Activated T-cell treated with anti-CD3 and anti-CD28 coated beads, Interleukin-2, amount 50 U/mL, for 4 hours (primary cell): Measurements from ENCODE around the gene DNM3. TPM values are rescaled to one million over a fixed set of nuclear protein-coding genes. Genes with fewer than 3 reads are reported as not detected.

ENCODE experiments used
- ATAC-seq, 2 donors: fragments of 200-7000 bp; cut with Tn5 transposase; one replicate each; pipeline ENCODE4 v1.10.0; 2021
- DNase-seq: peaks from one replicate; pipeline ENCODE4 v3.0.0-alpha.2; 2020
- H3K27me3 Mint-ChIP-seq: one replicate; pipeline ENCODE4 v1.8.0; 2021; ENCODE audit warnings: low read depth, mixed read lengths
- H3K36me3 Mint-ChIP-seq: one replicate; pipeline ENCODE4 v1.8.0; 2022; ENCODE audit warnings: mixed read lengths; ENCODE audit not compliant: insufficient read depth
- H3K4me1 Mint-ChIP-seq: one replicate; pipeline ENCODE4 v1.8.0; 2021; ENCODE audit warnings: low read depth, mixed read lengths
- H3K4me3 Mint-ChIP-seq: one replicate; pipeline ENCODE4 v1.8.0; 2021; ENCODE audit warnings: mild to moderate bottlenecking, moderate library complexity, mixed read lengths
- H3K9me3 Mint-ChIP-seq: one replicate; pipeline ENCODE4 v1.8.0; 2021; ENCODE audit warnings: mixed read lengths
- total RNA-seq, 3 donors: library from RNA; stranded (reverse); gene quantifications; one replicate each; pipeline ENCODE4 v1.2.1, GENCODE V29; 2021

The DNM3 gene
- total RNA-seq, 3 donors from 2014 or later, result 0.35 to 0.58 (median 0.38) TPM

DNA sequence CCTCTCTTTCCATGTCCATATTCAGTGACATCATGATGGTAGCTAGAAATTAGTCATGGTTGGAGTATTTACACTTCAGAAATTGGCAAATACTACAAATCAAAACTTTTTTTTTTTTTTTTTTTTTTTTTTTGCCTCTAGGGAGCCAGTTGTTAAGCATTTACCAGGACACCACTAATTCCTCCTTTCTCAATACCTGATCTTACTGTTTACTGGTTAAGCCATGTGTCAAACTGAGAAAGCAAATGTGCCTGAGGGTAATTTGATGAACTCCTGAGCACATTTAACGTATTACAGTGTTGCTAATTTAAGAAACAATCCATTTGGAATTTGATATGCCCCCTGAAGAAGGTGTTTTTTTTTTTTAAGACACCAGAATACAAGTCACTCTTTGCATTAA, 94.4 kb downstream of the DNM3 start:
- DNase-seq (no peak), ATAC-seq (no peak)
- H3K36me3 Mint-ChIP-seq, result no peaks in the 10 kb centered on the region
- no peak overlapping the region for H3K4me3 Mint-ChIP-seq
- H3K27me3 Mint-ChIP-seq, result no peaks in the 10 kb centered on the region
- no peaks in the 10 kb centered on the region for H3K9me3 Mint-ChIP-seq
- peaks cover 1% of the 10 kb centered on the region for H3K4me1 Mint-ChIP-seq

DNA sequence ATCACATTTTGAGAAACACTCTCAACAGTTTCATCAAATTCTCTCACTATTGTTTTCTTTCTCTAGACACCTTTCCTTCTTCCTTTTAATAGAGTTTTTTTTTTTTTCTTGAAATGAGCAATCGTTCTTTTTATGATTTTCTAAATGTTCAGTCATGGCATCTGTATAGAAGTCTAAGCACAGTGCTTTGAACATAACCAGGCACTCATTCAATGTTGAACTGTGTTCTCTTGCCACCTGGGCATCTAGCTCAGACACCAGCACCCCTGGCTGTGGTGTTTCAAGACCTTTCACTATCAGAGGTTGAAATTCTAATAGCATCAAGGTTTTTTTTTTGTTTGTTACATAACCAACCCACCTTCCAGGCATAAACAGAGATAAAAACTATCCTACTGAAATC, 96.6 kb downstream of the DNM3 start:
- DNase-seq (no peak), ATAC-seq (no peak)
- Mint-ChIP-seq H3K36me3 (no peaks in the 10 kb centered on the region), H3K9me3 (no peaks in the 10 kb centered on the region), H3K4me3 (no peak overlapping the region), H3K27me3 (peaks cover 3% of the 10 kb centered on the region), H3K4me1 (peaks cover 1% of the 10 kb centered on the region)

- Mint-ChIP-seq H3K4me1 (no peaks in the 10 kb centered on the region), H3K36me3 (no peaks in the 10 kb centered on the region), H3K9me3 (no peaks in the 10 kb centered on the region), H3K4me3 (no peak overlapping the region), H3K27me3 (peaks cover 3% of the 10 kb centered on the region)
- DNase-seq, result no peak
- no peak for ATAC-seq
Observed at GRCh38 chr1:171939740-171940139, 98.4 kb downstream of the DNM3 start.

DNA sequence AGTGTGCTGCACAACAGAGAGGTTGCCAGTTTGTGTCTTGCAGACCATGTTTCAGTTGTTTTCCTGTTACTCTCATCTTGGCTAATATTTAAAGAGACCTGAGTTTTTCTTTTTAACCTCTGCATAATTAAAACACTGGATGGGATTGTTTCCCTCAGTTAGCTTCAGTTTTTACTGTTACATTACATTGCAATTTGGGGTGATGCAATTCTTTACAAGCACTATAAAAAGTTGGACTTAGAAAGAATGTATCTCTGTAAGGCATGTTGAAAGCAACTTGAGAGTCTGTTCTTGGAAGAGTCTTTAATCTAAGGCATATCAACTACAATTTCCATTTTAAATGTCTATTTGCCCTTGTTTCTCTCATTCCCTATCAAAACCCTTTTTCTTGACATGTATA, 99.1 kb downstream of the DNM3 start:
- no peak for ATAC-seq
- Mint-ChIP-seq H3K36me3 (no peaks in the 10 kb centered on the region), H3K27me3 (peaks cover 3% of the 10 kb centered on the region), H3K9me3 (no peaks in the 10 kb centered on the region), H3K4me1 (no peaks in the 10 kb centered on the region), H3K4me3 (no peak overlapping the region)
- DNase-seq, result no peak

DNA sequence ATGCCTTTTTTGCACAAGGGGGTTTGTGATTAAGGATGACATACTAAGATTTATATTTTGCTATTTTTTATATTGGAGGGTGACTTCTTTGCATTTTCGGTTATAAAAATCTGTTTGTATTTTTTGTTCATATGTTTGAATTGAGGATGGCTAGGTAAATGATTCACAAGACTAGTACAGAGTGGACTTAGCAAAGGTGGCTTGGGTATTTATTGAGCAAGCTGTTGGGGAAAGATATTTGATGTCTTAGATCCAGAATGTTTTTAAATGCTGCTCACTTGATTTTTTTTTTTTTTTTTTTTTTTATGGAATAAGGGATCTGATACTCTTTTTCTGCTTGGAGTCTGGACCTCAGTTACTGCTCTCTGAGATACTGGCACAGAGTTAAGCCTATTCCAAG, 100.6 kb downstream of the DNM3 start:
- ATAC-seq, result no peak
- Mint-ChIP-seq H3K4me1 (no peaks in the 10 kb centered on the region), H3K9me3 (no peaks in the 10 kb centered on the region), H3K36me3 (no peaks in the 10 kb centered on the region), H3K27me3 (peaks cover 3% of the 10 kb centered on the region), H3K4me3 (no peak overlapping the region)
- DNase-seq, result no peak

GRCh38 chr1:171943973-171944561, 102.8 kb downstream of the DNM3 start:
- Mint-ChIP-seq H3K9me3 (no peaks in the 10 kb centered on the region), H3K4me3 (no peak overlapping the region), H3K27me3 (peaks cover 3% of the 10 kb centered on the region)

DNA sequence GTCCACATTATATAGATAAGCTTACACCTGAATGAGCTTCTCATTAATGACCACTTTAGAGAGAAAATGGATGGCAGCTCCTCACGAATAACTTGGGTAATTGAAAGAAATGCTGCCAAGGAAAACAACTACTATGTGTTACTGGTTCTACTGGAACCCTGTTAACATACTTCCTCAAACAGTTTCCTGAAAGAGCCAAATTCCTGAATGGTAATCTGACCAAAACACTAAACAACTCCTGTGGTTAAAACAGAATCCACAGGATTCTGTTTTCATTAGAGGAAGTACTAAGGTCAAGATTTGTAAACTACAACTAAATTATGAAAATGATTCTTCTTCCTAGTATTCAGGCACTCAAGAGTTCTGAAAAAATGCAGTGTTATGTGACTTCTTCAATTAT, 107.2 kb downstream of the DNM3 start:
- no peaks in the 10 kb centered on the region for H3K4me1 Mint-ChIP-seq
- ATAC-seq (no peak), DNase-seq (no peak)
- no peaks in the 10 kb centered on the region for H3K9me3 Mint-ChIP-seq
- H3K4me3 Mint-ChIP-seq, result no peak overlapping the region
- H3K36me3 Mint-ChIP-seq, result no peaks in the 10 kb centered on the region
- no peaks in the 10 kb centered on the region for H3K27me3 Mint-ChIP-seq

More at GRCh38 chr1:171943973-171944561, 102.8 kb downstream of the DNM3 start:
- H3K4me1 Mint-ChIP-seq, result no peaks in the 10 kb centered on the region
- ATAC-seq (no peak), DNase-seq (no peak)
- no peaks in the 10 kb centered on the region for H3K36me3 Mint-ChIP-seq

DNA sequence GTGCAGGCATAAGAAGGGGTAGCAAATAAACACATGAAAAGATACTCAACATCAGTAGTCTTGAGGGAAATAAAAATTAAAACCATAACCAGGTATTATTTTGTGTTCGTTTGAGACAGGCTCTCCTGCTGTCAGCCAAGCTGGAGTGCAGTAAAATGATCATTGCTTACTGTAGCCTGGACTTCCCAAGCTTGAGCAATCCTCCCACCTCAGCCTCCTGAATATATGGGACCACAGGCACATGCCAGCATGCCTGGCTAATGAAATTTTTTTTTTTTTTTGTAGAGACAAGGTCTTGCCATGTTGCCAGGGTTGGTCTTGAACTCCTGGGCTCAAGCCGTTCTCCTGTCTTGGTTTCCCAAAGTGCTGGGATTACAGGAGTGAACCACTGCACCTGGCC, 108.0 kb downstream of the DNM3 start:
- Mint-ChIP-seq H3K36me3 (no peaks in the 10 kb centered on the region), H3K27me3 (no peaks in the 10 kb centered on the region), H3K4me1 (no peaks in the 10 kb centered on the region), H3K9me3 (no peaks in the 10 kb centered on the region), H3K4me3 (no peak overlapping the region)
- no peak for DNase-seq
- ATAC-seq, result no peak

- peaks cover 2% of the 10 kb centered on the region for H3K36me3 Mint-ChIP-seq
- H3K4me1 Mint-ChIP-seq, result no peaks in the 10 kb centered on the region
- no peak overlapping the region for H3K4me3 Mint-ChIP-seq
- ATAC-seq (no peak), DNase-seq (no peak)
- peaks cover 8% of the 10 kb centered on the region for H3K27me3 Mint-ChIP-seq
- no peaks in the 10 kb centered on the region for H3K9me3 Mint-ChIP-seq
Observed at GRCh38 chr1:171953835-171954234, 112.5 kb downstream of the DNM3 start.

- Mint-ChIP-seq H3K27me3 (peaks cover 8% of the 10 kb centered on the region), H3K4me1 (no peaks in the 10 kb centered on the region), H3K4me3 (no peak overlapping the region), H3K9me3 (no peaks in the 10 kb centered on the region), H3K36me3 (peaks cover 2% of the 10 kb centered on the region)
- ATAC-seq (no peak), DNase-seq (no peak)
Observed at GRCh38 chr1:171954361-171954760, 113.1 kb downstream of the DNM3 start.

- Mint-ChIP-seq H3K9me3 (no peaks in the 10 kb centered on the region), H3K4me3 (no peak overlapping the region), H3K36me3 (no peaks in the 10 kb centered on the region), H3K4me1 (no peaks in the 10 kb centered on the region), H3K27me3 (no peaks in the 10 kb centered on the region)
- ATAC-seq, result no peak
- no peak for DNase-seq
Observed at GRCh38 chr1:171961861-171962260, 120.6 kb downstream of the DNM3 start.

DNA sequence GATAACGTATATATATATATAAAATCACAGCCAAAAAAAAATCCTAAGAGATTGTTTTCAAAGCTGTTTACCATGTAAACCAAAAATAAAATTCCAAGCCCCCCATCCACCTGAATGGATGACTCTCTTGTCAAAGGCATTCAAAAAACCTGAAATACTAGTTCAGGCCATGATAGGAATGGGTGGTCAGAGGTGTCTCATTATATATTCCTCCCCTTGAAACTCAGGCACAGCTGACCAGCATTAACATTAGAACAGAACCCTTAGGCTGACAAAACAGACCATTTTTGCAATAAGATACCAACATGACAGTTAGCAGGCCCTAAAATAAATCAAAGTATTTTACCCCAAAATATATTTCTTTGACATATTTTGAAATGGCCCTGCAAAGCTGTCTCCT, 122.5 kb downstream of the DNM3 start:
- Mint-ChIP-seq H3K27me3 (no peaks in the 10 kb centered on the region), H3K4me1 (no peaks in the 10 kb centered on the region), H3K9me3 (no peaks in the 10 kb centered on the region), H3K36me3 (no peaks in the 10 kb centered on the region), H3K4me3 (no peak overlapping the region)
- DNase-seq (no peak), ATAC-seq (no peak)

DNA sequence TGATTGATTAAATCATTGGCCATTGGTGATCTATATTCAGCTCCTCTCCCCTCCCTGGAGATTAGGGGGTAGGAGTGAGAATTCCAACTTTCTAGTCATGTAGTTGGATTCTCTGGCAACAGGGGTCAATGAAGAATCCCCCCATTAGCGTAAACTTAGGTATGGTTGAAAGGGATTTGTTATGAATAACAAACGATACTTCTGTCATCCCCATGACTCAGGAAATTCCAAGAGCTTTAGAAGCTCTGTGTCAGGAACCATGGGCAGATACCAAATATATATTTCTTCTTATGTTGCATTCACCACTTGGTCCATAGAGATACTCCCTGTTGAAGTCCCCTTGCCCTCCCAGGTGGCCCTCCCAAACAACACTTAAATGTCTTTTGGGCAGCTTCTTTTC, 124.5 kb downstream of the DNM3 start:
- no peak for DNase-seq
- Mint-ChIP-seq H3K4me1 (no peaks in the 10 kb centered on the region), H3K36me3 (no peaks in the 10 kb centered on the region), H3K27me3 (no peaks in the 10 kb centered on the region), H3K9me3 (no peaks in the 10 kb centered on the region), H3K4me3 (no peak overlapping the region)
- no peak for ATAC-seq

GRCh38 chr1:171966426-171967220, 125.3 kb downstream of the DNM3 start:
- Mint-ChIP-seq H3K27me3 (no peaks in the 10 kb centered on the region), H3K4me1 (no peaks in the 10 kb centered on the region), H3K4me3 (no peak overlapping the region), H3K36me3 (no peaks in the 10 kb centered on the region), H3K9me3 (no peaks in the 10 kb centered on the region)
- DNase-seq (no peak), ATAC-seq (no peak)

DNA sequence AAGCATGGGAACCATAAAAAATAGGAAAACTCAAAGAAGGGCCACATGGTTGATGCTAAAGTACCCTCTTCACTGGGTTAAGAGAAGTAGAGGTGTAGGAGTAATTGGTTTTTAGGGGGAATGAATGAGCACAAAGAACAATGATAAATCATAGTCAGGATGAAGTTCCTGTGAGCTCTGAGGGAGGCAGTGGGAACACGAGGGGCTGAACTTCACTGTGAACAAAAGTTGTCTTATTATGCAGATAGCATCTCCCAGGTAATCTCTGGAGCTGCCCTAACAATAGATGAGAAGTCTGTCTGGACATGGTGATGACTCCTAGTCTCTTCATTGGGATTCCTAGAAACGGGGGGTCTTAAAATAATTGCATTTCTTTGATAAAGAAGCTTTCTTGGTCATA, 127.9 kb downstream of the DNM3 start:
- Mint-ChIP-seq H3K4me1 (no peaks in the 10 kb centered on the region), H3K27me3 (no peaks in the 10 kb centered on the region), H3K9me3 (no peaks in the 10 kb centered on the region), H3K4me3 (no peak overlapping the region), H3K36me3 (no peaks in the 10 kb centered on the region)
- ATAC-seq, result no peak
- DNase-seq, result no peak
